Lung (tissue), 12 donors: Measurements from ENCODE around the gene SLC22A23. TPM values are rescaled to one million over a fixed set of nuclear protein-coding genes. Genes with fewer than 3 reads are reported as not detected.
"Not testable (repeated sequence)": the region's sequence is repeated elsewhere in the genome, so short reads cannot be mapped to it uniquely, and the experiment has no call there.

Experiments
- ATAC-seq: fragments of 200-7000 bp; cut with Tn5 transposase; one replicate; pipeline ENCODE4 v1.9.1; 2020; ENCODE audit warnings: moderate number of reproducible peaks; ENCODE audit not compliant: insufficient read depth, low FRiP score
- DNase-seq, 3 donors: peaks; one replicate each; pipeline ENCODE4 v3.0.0-alpha.2; 2013 to 2017
- H3K27ac ChIP-seq, 2 donors: one replicate each; pipeline ENCODE4 v1.5.1; 2013; ENCODE audit warnings: mild to moderate bottlenecking in 2 of 2, moderate library complexity in 2 of 2, control low read depth in 1 of 2, inconsistent platforms in 1 of 2, low read depth in 1 of 2, low read length in 1 of 2
- H3K27me3 ChIP-seq, 3 donors: one replicate each; pipeline ENCODE4 v1.5.1; 2013; ENCODE audit warnings: low read length in 2 of 3; ENCODE audit not compliant: control insufficient read depth in 3 of 3, insufficient read depth in 3 of 3
- H3K36me3 ChIP-seq, 4 donors: one replicate each; pipeline ENCODE4 v1.5.1; 2013; ENCODE audit warnings: low read length in 4 of 4, mild to moderate bottlenecking in 1 of 4, moderate library complexity in 1 of 4; ENCODE audit not compliant: control insufficient read depth in 4 of 4, insufficient read depth in 4 of 4
- H3K4me1 ChIP-seq, 5 donors: one replicate each; pipeline ENCODE4 v1.5.1; 2013; ENCODE audit warnings: low read length in 5 of 5, mild to moderate bottlenecking in 2 of 5, moderate library complexity in 1 of 5; ENCODE audit not compliant: control insufficient read depth in 5 of 5, insufficient read depth in 5 of 5
- H3K4me3 ChIP-seq: one replicate; pipeline ENCODE4 v1.5.1; 2013; ENCODE audit warnings: mild to moderate bottlenecking, control low read depth, moderate library complexity
- H3K9ac ChIP-seq, 2 donors: one replicate each; pipeline ENCODE4 v1.5.1; 2013; ENCODE audit warnings: low read length in 2 of 2, control low read depth in 1 of 2; ENCODE audit not compliant: insufficient read depth in 1 of 2
- H3K9me3 ChIP-seq, 4 donors: one replicate each; pipeline ENCODE4 v1.5.1; 2013; ENCODE audit warnings: low read length in 3 of 4, mild to moderate bottlenecking in 1 of 4, moderate library complexity in 1 of 4; ENCODE audit not compliant: control insufficient read depth in 4 of 4, insufficient read depth in 3 of 4
- WGBS, 2 donors: extraction: QIAGEN DNeasy Blood & Tissue Kit; methylation state at CpG; one replicate each; pipeline ENCODE4 v1.1.7; 2013; 5-methylcytosine and 5-hydroxymethylcytosine counted together
- polyA plus RNA-seq, 2 donors: library from polyadenylated mRNA; stranded (reverse); fragments of 200-250 nt; gene quantifications; one replicate each; pipeline ENCODE4 v1.2.1, GENCODE V29; 2013
- total RNA-seq, 2 donors: library from RNA; depleted of rRNA in 1 of 2; stranded (reverse); fragments of >200 nt in 1 of 2; gene quantifications; one replicate each; pipeline ENCODE4 v1.2.1, GENCODE V29; 2014 to 2021
- TF ChIP-seq, protein P1 (sequence below): IDR thresholded peaks from 2 replicates; pipeline ENCODE4 v1.5.1; 2012; ENCODE audit warnings: mild to moderate bottlenecking; ENCODE audit errors: control extremely low read depth, extremely low read depth
- donor health status: control.
- donor health status: control.
- donor health status: Bipolar disorder and iron deficiency.
- donor health status: healthy.
- donor health status: DM: yes; HTN: yes; CAD: no.

SLC22A23 gene
- total and polyA plus RNA-seq, 4 donors, result 6.6 to 45.6 (median 24.1) TPM

DNA sequence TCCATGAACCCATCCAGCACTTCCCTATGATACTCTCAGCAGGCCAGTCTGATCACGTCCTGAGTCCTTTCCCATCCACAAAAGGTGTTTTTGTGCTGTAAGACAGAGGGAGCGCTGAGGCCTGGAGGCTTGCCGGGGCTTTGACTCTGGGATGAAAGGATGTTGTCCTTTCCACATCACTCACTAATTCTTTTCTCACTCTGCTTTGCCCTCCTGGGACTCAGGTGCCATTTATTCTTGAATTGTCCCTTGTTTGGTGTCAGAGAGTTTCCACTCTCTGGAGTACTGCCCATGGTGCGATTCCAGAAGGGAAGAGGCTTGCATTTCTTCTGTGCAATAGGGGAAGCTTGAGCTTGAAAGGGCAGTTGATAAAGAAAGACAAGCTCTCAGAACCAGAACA is 214.1 kb downstream of the SLC22A23 start:
- no peaks in the 10 kb centered on the region for H3K27me3 ChIP-seq
- H3K4me3 ChIP-seq, result no peak overlapping the region
- TF ChIP-seq, protein P1, sequence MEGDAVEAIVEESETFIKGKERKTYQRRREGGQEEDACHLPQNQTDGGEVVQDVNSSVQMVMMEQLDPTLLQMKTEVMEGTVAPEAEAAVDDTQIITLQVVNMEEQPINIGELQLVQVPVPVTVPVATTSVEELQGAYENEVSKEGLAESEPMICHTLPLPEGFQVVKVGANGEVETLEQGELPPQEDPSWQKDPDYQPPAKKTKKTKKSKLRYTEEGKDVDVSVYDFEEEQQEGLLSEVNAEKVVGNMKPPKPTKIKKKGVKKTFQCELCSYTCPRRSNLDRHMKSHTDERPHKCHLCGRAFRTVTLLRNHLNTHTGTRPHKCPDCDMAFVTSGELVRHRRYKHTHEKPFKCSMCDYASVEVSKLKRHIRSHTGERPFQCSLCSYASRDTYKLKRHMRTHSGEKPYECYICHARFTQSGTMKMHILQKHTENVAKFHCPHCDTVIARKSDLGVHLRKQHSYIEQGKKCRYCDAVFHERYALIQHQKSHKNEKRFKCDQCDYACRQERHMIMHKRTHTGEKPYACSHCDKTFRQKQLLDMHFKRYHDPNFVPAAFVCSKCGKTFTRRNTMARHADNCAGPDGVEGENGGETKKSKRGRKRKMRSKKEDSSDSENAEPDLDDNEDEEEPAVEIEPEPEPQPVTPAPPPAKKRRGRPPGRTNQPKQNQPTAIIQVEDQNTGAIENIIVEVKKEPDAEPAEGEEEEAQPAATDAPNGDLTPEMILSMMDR, result no peak
- DNase-seq, result no peak
- no peaks in the 10 kb centered on the region for H3K9me3 ChIP-seq
- ATAC-seq, result no peak
- H3K27ac ChIP-seq, result no peak overlapping the region
- 90 to 91% methylated on average over 4 of the region's 4 CpGs for WGBS, 2 donors
- no peaks in the 10 kb centered on the region for H3K36me3 ChIP-seq
- H3K9ac ChIP-seq, result no peak overlapping the region
- H3K4me1 ChIP-seq, result peaks cover 0 to 1% (median 0%) of the 10 kb centered on the region in 5 donors

DNA sequence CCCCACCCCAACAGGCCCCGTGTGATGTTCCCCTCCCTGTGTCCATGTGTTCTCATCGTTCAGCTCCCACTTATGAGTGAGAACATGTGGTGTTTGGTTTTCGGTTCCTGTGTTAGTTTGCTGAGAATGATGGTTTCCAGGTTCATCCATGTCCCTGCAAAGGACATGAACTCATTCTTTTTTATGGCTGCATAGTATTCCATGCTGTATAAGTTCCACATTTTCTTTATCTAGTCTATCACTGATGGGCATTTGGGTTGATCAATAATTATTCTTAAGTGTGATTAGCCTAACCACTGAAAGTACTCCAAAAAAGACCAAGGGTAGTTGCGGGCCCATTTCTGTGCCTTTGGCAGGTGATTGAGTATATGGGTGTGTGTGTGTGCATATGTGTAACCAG is 215.1 kb downstream of the SLC22A23 start:
- H3K4me3 ChIP-seq, H3K27ac ChIP-seq, DNase-seq, H3K27me3 ChIP-seq, H3K9me3 ChIP-seq, H3K36me3 ChIP-seq, ATAC-seq, H3K4me1 ChIP-seq, H3K9ac ChIP-seq: not testable (repeated sequence)
- WGBS, 2 donors, result 93 to 100% methylated on average over 4 of the region's 4 CpGs

DNA sequence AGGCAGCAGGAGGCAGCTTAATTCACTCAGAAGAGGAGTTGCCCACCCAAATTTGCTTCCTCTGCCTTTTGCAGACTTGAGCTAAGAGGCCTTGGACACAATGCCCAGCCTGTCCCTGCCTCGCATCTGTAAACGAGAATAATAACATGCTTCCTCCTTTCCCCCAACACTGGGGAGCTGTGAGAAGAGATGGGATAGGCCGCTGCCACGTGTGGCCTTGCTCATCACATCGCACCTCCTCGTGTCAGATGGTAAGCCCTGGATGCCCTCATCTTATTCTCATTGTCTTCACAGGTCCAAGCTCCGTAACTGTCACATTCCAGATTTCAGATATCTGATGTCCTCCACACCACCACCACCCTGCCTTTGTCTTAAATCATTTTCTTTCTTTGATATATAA is 216.3 kb downstream of the SLC22A23 start:
- no peak overlapping the region for H3K4me3 ChIP-seq
- 79 to 85% methylated on average over 7 of the region's 7 CpGs for WGBS, 2 donors
- ATAC-seq (no peak), DNase-seq (no peak)
- H3K9ac ChIP-seq, result no peak overlapping the region
- no peaks in the 10 kb centered on the region for H3K4me1 ChIP-seq
- H3K9me3 ChIP-seq, result no peaks in the 10 kb centered on the region
- no peaks in the 10 kb centered on the region for H3K36me3 ChIP-seq
- H3K27me3 ChIP-seq, result no peaks in the 10 kb centered on the region
- H3K27ac ChIP-seq, result no peak overlapping the region
- TF ChIP-seq, protein P1, result no peak

DNA sequence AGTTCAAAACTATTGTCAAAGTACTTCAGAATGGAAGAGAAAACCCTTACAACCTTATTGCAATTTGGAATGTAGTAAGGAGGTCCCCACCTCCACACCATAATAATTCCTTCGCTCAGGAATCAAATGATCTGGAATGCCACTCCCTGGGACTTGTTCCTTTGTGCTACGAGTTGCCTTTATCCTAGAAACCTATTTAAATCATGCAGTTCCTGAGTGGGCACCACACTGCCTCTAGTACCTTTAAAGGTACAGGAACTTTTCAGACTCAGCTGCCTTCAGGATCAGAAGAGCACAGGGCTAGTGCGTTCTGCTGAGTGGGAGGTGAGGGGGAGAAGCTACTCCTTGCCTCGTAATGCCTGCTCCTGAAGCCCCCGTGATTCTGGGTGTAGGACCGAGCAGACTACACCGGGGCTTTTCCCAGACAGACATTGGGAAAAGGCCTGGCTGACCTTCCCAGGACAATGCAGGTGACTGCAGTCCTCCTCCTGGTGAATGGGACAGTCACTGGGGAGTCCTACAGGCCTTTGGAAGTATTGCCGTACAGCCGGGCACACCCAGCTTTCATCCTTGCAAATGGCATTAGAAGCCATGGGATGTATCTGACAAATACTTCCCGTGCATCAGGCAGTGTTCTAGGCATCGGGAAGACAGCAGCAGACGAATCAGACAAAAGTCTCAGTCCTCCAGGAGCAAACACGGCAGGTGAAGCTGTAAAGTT is 217.6 kb downstream of the SLC22A23 start:
- TF ChIP-seq, protein P1, result no peak
- Histone ChIP-seq H3K4me1 (no peaks in the 10 kb centered on the region), H3K27me3 (peaks cover 0 to 3% (median 0%) of the 10 kb centered on the region in 3 donors), H3K9me3 (no peaks in the 10 kb centered on the region), H3K36me3 (no peaks in the 10 kb centered on the region), H3K9ac (no peak overlapping the region), H3K4me3 (no peak overlapping the region), H3K27ac (no peak overlapping the region)
- 85 to 92% methylated on average over 13 of the region's 13 CpGs for WGBS, 2 donors
- ATAC-seq (no peak), DNase-seq (no peak)
